Sigmoid colon (tissue), 4 donors: ENCODE data around the gene TMPRSS11B.

Experiments used
- CTCF ChIP-seq, 4 experiments: fragments of 450-650 bp in 3 of 4; fragments of 200-600 bp in 1 of 4; IDR thresholded peaks; one replicate each; pipeline ENCODE4 v1.5.1; 2016 to 2019; ENCODE audit warnings: antibody characterized with exemption in 4 of 4, mild to moderate bottlenecking in 3 of 4, moderate library complexity in 2 of 4
- EP300 ChIP-seq, 4 donors: sonication (generic); formaldehyde crosslinking; IDR thresholded peaks; one replicate each; pipeline ENCODE4 v1.6.1; 2017; ENCODE audit warnings: antibody characterized with exemption in 4 of 4
- POLR2A ChIP-seq, 2 donors: fragments of 450-650 bp; IDR thresholded peaks; one replicate each; pipeline ENCODE4 v1.6.1; 2016; ENCODE audit warnings: antibody characterized with exemption in 2 of 2, mild to moderate bottlenecking in 2 of 2, moderate library complexity in 2 of 2
- POLR2AphosphoS5 ChIP-seq, 4 donors: sonication (generic); formaldehyde crosslinking; IDR thresholded peaks; one replicate each; pipeline ENCODE4 v1.6.1; 2017; ENCODE audit warnings: antibody characterized with exemption in 4 of 4

GRCh38 chr4:68180849-68181526 is 64.5 kb downstream of the TMPRSS11B start:
- no peak for TF ChIP-seq CTCF (IDR thresholded peaks at IDR 0.05)
- no peak for TF ChIP-seq POLR2A (IDR thresholded peaks at IDR 0.05)
- no peak for TF ChIP-seq POLR2AphosphoS5 (IDR thresholded peaks at IDR 0.05)
- TF ChIP-seq EP300 (IDR thresholded peaks at IDR 0.05) = no peak
